Mononuclear cell (primary cell): ENCODE data around the gene FRAS1. TPM values are rescaled to one million over a fixed set of nuclear protein-coding genes. Genes with fewer than 3 reads are reported as not detected.
"Not testable (repeated sequence)": the region's sequence is repeated elsewhere in the genome, so short reads cannot be mapped to it uniquely, and the experiment has no call there.

ENCODE experiments used
- H3K27me3 ChIP-seq: 2 replicates; pipeline ENCODE4 v1.6.0; 2011; ENCODE audit warnings: low read length, control low read depth; ENCODE audit not compliant: insufficient read depth
- H3K4me1 ChIP-seq: 2 replicates; pipeline ENCODE4 v1.5.1; 2011; ENCODE audit warnings: mild to moderate bottlenecking, low read length, control low read depth; ENCODE audit not compliant: insufficient read depth
- H3K4me3 ChIP-seq: 2 replicates; pipeline ENCODE4 v1.5.1; 2011; ENCODE audit warnings: mild to moderate bottlenecking, low read length, moderate library complexity
- H3K9me3 ChIP-seq: 2 replicates; pipeline ENCODE4 v1.5.1; 2011; ENCODE audit warnings: low read depth, mild to moderate bottlenecking, control low read depth, low read length
- total RNA-seq: library from RNA; depleted of rRNA; stranded (reverse); fragments of >200 nt; gene quantifications from one replicate; pipeline ENCODE4 v1.2.3, GENCODE V29; 2012

FRAS1 gene
- total RNA-seq, 1 donor = under 0.01 TPM

- H3K4me3 ChIP-seq = no peak overlapping the region
- peaks cover 3% of the 10 kb centered on the region for H3K27me3 ChIP-seq
- H3K9me3 ChIP-seq = no peaks in the 10 kb centered on the region
- no peaks in the 10 kb centered on the region for H3K4me1 ChIP-seq
These were observed 253.6 kb downstream of the FRAS1 start for GRCh38 chr4:78310740-78311115.

GRCh38 chr4:78311306-78311705 lies 254.2 kb downstream of the FRAS1 start:
- H3K4me3 ChIP-seq = no peak overlapping the region
- H3K27me3 ChIP-seq = peaks cover 3% of the 10 kb centered on the region
- no peaks in the 10 kb centered on the region for H3K9me3 ChIP-seq
- no peaks in the 10 kb centered on the region for H3K4me1 ChIP-seq

GRCh38 chr4:78312989-78313753 lies 256.0 kb downstream of the FRAS1 start:
- Histone ChIP-seq H3K9me3 (no peaks in the 10 kb centered on the region), H3K4me1 (no peaks in the 10 kb centered on the region), H3K4me3 (no peak overlapping the region), H3K27me3 (peaks cover 3% of the 10 kb centered on the region)

GRCh38 chr4:78313754-78314120 lies 256.6 kb downstream of the FRAS1 start:
- H3K27me3 ChIP-seq = peaks cover 3% of the 10 kb centered on the region
- no peak overlapping the region for H3K4me3 ChIP-seq
- no peaks in the 10 kb centered on the region for H3K9me3 ChIP-seq
- H3K4me1 ChIP-seq = no peaks in the 10 kb centered on the region

- Histone ChIP-seq H3K4me1 (no peaks in the 10 kb centered on the region), H3K27me3 (no peaks in the 10 kb centered on the region), H3K4me3 (no peak overlapping the region), H3K9me3 (no peaks in the 10 kb centered on the region)
These were observed 261.0 kb downstream of the FRAS1 start for GRCh38 chr4:78318126-78318525.

GRCh38 chr4:78320349-78320935 lies 263.3 kb downstream of the FRAS1 start:
- Histone ChIP-seq H3K4me1 (no peaks in the 10 kb centered on the region), H3K4me3 (no peak overlapping the region), H3K27me3 (no peaks in the 10 kb centered on the region), H3K9me3 (no peaks in the 10 kb centered on the region)

GRCh38 chr4:78322032-78322431 lies 264.9 kb downstream of the FRAS1 start:
- H3K27me3 ChIP-seq = no peaks in the 10 kb centered on the region
- H3K9me3 ChIP-seq = no peaks in the 10 kb centered on the region
- no peaks in the 10 kb centered on the region for H3K4me1 ChIP-seq
- H3K4me3 ChIP-seq = no peak overlapping the region

GRCh38 chr4:78323439-78323838 lies 266.3 kb downstream of the FRAS1 start:
- no peaks in the 10 kb centered on the region for H3K9me3 ChIP-seq
- no peaks in the 10 kb centered on the region for H3K4me1 ChIP-seq
- H3K27me3 ChIP-seq = no peaks in the 10 kb centered on the region
- H3K4me3 ChIP-seq = no peak overlapping the region

- H3K4me1 ChIP-seq = no peaks in the 10 kb centered on the region
- H3K9me3 ChIP-seq = no peaks in the 10 kb centered on the region
- no peaks in the 10 kb centered on the region for H3K27me3 ChIP-seq
- no peak overlapping the region for H3K4me3 ChIP-seq
These were observed 267.5 kb downstream of the FRAS1 start for GRCh38 chr4:78324625-78325024.

GRCh38 chr4:78325271-78326157 lies 268.4 kb downstream of the FRAS1 start:
- Histone ChIP-seq H3K4me1 (no peaks in the 10 kb centered on the region), H3K9me3 (no peaks in the 10 kb centered on the region), H3K4me3 (no peak overlapping the region), H3K27me3 (no peaks in the 10 kb centered on the region)

GRCh38 chr4:78328591-78328990 lies 271.5 kb downstream of the FRAS1 start:
- not testable (repeated sequence) for H3K4me3 ChIP-seq, H3K27me3 ChIP-seq, H3K4me1 ChIP-seq, H3K9me3 ChIP-seq

GRCh38 chr4:78331186-78331585 lies 274.1 kb downstream of the FRAS1 start:
- H3K4me1 ChIP-seq = no peaks in the 10 kb centered on the region
- no peak overlapping the region for H3K4me3 ChIP-seq
- H3K27me3 ChIP-seq = no peaks in the 10 kb centered on the region

GRCh38 chr4:78331965-78332364 lies 274.8 kb downstream of the FRAS1 start:
- Histone ChIP-seq H3K4me1 (no peaks in the 10 kb centered on the region), H3K27me3 (no peaks in the 10 kb centered on the region), H3K4me3 (no peak overlapping the region), H3K9me3 (no peaks in the 10 kb centered on the region)

More at GRCh38 chr4:78331186-78331585, 274.1 kb downstream of the FRAS1 start:
- no peaks in the 10 kb centered on the region for H3K9me3 ChIP-seq

- Histone ChIP-seq H3K9me3 (no peaks in the 10 kb centered on the region), H3K27me3 (no peaks in the 10 kb centered on the region), H3K4me1 (no peaks in the 10 kb centered on the region), H3K4me3 (no peak overlapping the region)
These were observed 275.9 kb downstream of the FRAS1 start for GRCh38 chr4:78332976-78333375.
